HG03064 (cell line): ENCODE results near the gene CCSAP.

ENCODE experiments used
- ATAC-seq: cut with Tn5 transposase; IDR thresholded peaks from one replicate; pipeline ENCODE4 v1.9.1; 2021; ENCODE audit warnings: low read depth; ENCODE audit not compliant: unreplicated experiment

Gene CCSAP

GRCh38 chr1:229365569-229365968 is 22.7 kb upstream of the CCSAP start:
- ATAC-seq = no peak

DNA sequence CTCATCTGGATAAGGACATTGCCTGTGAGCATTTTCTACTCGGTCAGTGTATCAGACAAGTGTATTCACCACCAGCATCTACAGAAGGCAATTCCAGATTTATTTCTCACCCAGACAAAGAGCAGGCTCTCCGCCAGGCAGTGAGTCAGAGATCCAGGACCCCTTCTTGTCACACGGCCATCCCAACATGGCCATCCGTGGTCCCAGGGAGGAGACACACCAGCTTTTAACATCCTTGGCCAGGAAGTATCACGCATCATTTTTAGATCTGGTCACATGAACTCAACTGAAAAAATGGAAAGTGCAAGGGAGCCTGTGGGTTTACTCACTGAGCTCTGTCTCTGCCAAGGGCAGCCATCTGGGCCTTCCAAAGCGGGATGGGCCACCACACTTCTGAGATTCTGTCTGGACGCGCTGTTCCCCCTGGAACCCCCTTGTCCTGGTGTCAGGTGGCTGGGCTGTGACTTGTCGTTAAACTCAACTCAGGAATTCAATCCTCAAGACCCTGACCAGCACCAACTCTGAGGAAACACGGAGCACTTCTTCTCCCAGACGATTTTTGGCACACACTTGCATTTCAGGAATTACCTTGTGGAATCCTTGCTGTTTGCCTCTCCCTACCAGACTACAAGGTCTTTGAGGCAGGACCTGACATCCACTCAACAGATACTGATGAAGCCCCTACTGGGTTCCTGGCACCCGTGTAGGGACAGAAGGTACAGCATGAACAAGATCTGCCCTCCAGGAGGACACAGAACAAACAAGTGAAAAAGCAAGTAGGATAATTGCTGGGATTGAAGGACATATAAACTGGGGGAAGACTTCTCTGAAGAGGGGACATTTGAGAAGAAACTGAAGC is 21.6 kb upstream of the CCSAP start:
- no peak for ATAC-seq

- no peak for ATAC-seq
Observed at GRCh38 chr1:229363723-229364122, 20.9 kb upstream of the CCSAP start.

DNA sequence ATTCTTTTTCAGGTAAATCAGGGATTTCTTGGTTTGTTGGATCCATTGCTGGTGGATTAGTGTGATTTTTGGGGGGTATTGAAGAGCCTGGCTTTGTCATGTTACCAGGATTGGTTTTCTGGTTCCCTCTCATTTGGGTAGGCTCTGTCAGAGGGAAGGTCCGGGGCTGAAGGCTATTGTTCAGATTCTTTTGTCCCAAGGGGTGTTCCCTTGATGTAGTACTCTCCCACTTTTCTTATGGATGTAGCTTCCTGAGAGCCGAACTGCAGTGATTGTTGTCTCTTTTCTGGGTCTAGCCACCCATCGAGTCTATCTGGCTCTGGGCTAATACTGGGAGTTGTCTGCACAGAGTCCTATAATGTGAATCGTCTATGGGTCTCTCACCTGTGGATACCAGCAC is 17.6 kb upstream of the CCSAP start:
- no peak for ATAC-seq

GRCh38 chr1:229355661-229356060 is 12.8 kb upstream of the CCSAP start:
- no peak for ATAC-seq

- no peak for ATAC-seq
Observed at GRCh38 chr1:229354226-229354625, 11.4 kb upstream of the CCSAP start.

- no peak for ATAC-seq
Observed at GRCh38 chr1:229352975-229353374, 10.1 kb upstream of the CCSAP start.

GRCh38 chr1:229349463-229350385 is 6.9 kb upstream of the CCSAP start:
- ATAC-seq = no peak

GRCh38 chr1:229347528-229347927 is 4.7 kb upstream of the CCSAP start:
- no peak for ATAC-seq

- ATAC-seq = no peak
Observed at GRCh38 chr1:229344937-229345684, 2.3 kb upstream of the CCSAP start.

DNA sequence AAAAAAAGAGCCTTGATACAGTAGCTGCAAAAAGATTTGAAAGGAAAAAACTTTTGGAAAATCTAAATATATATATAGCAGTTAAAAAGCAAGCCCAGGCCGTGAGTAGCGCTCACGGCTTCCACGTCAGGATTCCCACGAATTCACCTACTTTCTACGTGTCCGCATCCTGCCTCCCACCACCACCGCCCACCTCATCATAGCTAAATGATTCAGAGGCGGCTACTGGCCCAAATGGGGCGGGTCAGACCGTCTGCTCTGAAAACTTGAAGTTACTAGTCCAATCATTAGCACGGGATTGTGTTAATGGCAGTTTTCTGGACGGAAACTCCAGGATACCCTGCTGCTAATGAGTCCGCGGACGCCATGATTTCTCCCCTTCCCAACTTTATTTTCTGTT is 1.3 kb upstream of the CCSAP start:
- no peak for ATAC-seq

DNA sequence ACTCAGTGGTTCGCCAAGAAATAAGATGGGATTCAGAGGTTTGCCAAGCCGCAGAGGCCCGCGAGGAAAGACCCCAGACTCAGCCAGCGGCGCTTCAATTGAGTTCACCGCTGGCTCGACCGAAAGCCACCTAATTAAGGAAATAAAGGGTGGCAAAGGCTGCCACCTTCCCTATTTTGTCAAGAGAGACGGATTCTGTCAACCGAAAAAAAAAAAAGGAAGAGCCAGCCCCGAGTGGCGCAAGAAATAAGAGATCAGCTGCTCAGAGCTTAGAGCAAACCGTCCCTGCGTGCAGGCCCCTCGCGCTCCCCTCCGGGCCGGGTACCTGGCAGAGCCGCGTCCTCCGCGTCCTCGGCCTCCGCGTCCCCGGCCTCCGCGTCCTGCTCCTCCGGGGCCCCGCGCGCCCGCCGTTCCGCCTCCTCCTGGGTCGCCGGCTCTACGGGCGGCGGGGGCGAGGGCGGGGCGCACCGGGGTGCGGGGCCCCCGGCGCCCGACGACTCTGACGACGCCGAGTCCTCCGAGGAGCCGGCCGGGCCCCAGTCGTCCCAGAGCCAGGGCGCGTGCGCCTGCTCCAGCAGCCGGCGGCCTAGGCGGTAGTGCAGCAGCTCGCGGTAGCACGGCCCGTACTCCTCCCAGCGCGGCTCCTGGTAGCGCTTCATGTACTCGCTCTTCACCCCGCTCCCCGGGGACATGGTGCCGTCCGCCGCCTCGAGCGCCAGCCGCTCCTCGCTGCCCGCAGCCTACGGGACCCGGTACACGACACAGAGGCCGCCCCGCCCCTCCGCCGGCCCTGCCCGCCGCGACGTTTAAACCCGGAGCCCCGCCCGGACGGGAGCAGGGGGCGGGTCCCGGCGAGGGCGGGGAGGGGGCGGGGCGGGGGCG is 832 bp downstream of the CCSAP start:
- peak; percentile 68 for ATAC-seq

- ATAC-seq = no peak
Observed at GRCh38 chr1:229340496-229340895, 2.4 kb downstream of the CCSAP start.

- ATAC-seq = no peak
Observed at GRCh38 chr1:229339520-229339919, 3.3 kb downstream of the CCSAP start.

- no peak for ATAC-seq
Observed at GRCh38 chr1:229339086-229339485, 3.8 kb downstream of the CCSAP start.

GRCh38 chr1:229336345-229336744 is 6.5 kb downstream of the CCSAP start:
- ATAC-seq = no peak

DNA sequence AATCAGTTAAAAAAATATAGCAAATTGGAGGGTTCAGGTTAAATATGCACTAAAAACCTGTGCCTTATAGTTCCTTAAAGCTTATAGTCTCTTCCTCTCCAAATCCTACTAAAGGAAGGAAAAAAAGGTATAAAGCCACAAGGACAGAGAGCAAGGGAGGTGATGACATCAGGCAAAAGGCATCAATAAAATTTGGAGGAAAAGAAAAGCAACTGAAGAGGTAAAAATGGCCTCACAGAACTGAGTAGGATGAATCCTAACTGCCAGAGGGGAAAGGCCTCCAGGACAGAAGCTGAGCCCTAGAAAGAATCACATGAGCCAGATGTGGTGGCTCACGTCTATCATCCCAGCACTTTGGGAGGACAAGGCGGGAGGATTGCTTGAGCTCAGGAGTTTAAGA is 8.1 kb downstream of the CCSAP start:
- ATAC-seq = no peak

DNA sequence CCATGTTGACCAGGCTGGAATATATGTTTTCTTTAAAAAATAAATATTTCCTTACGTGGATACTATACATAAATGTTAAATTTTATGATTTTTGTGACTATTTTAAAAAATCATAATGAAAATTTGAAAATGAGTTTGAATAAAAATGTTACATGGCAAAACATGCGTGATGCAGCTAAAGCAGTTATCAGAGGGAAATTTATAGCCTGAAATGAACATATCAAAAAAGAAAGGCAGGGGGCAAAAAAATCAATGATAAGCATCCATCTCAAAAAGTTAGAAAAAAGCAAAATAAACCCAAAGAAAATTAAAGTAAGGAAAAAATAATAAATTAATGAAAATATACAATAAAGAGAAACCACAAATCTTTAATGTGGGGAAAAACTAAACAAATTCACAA is 8.6 kb downstream of the CCSAP start:
- no peak for ATAC-seq

DNA sequence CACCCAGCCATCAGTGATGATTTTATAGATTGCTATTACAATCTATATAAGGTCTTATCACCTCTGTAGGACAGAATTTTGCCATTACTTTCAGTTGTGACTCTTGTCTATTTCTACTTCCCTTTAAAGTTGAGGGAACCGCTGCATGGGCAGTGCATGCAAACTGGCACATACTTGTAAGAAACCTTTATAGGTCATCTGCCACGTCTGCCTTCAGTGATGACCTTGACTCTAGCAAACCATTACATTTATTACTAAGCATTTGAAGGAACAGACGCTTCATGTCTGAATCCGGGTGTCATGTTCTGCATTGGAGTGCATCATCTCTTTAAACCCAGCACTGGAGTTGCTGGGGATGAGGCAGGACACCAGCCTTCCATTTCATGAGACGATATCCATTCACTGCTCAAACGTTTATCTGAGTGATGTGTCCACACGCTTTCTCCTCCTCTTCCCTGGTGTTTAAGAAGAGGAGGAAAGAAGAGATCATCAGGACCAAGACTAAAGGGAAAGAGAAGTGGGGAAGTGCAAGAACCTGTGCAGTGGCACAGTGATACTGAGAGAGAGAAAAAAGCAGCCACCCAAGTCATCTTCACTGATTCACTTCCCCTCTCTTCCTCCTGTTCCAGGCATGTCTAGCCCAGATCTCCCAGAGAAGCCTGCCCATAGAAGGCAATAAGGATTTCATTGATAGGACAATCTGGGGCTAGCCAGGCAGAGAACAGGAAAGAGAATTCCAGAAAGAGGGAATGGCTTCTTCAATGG is 14.1 kb downstream of the CCSAP start:
- ATAC-seq = no peak
